ENCODE data around the gene MRPL45. TPM values are rescaled to one million over a fixed set of nuclear protein-coding genes. Genes with fewer than 3 reads are reported as not detected.

Gene MRPL45
- total and polyA plus RNA-seq, 7 donors, result 31.2 to 41.0 (median 35.8) TPM

- no peak for DNase-seq
- Histone ChIP-seq H3K27me3 (peaks cover 0 to 40% (median 0%) of the 10 kb centered on the region in 3 donors), H3K36me3 (no peaks in the 10 kb centered on the region)
Measured at GRCh38 chr17:38333635-38334295, 36.8 kb downstream of the MRPL45 start.

GRCh38 chr17:38334480-38335364 is 37.8 kb downstream of the MRPL45 start:
- no peaks in the 10 kb centered on the region for H3K4me1 ChIP-seq
- 85 to 88% methylated on average over 30 of the region's 30 CpGs for WGBS, 2 donors
- no peak for DNase-seq
- peaks cover 0 to 40% (median 0%) of the 10 kb centered on the region in 3 donors for H3K27me3 ChIP-seq
- H3K27ac ChIP-seq, result no peak overlapping the region
- H3K36me3 ChIP-seq, result no peaks in the 10 kb centered on the region
- no peaks in the 10 kb centered on the region for H3K9me3 ChIP-seq
- TF ChIP-seq CTCF (IDR thresholded peaks at IDR 0.05), result no peak
- TF ChIP-seq EP300 (IDR thresholded peaks at IDR 0.05), result no peak
- no peak for TF ChIP-seq POLR2AphosphoS5 (IDR thresholded peaks at IDR 0.05)
- no peak for TF ChIP-seq POLR2A (IDR thresholded peaks at IDR 0.05)
- intact Hi-C loops (cut with DNase I), result no loop called here
- H3K4me3 ChIP-seq, result no peak overlapping the region

More at GRCh38 chr17:38333635-38334295, 36.8 kb downstream of the MRPL45 start:
- TF ChIP-seq CTCF (IDR thresholded peaks at IDR 0.05), result peak in 1 of 4 experiments; percentile 14
- no peak for TF ChIP-seq POLR2AphosphoS5 (IDR thresholded peaks at IDR 0.05)
- no peaks in the 10 kb centered on the region for H3K4me1 ChIP-seq
- H3K9me3 ChIP-seq, result no peaks in the 10 kb centered on the region
- H3K27ac ChIP-seq, result no peak overlapping the region
- WGBS, 2 donors, result 39 to 48% methylated on average over 12 of the region's 12 CpGs
- intact Hi-C loops (cut with DNase I), result no loop called here
- H3K4me3 ChIP-seq, result no peak overlapping the region

- 94 to 95% methylated on average over 11 of the region's 11 CpGs for WGBS, 2 donors
- Histone ChIP-seq H3K9me3 (no peaks in the 10 kb centered on the region), H3K27me3 (peaks cover 0 to 19% (median 0%) of the 10 kb centered on the region in 3 donors), H3K4me3 (no peak overlapping the region), H3K36me3 (no peaks in the 10 kb centered on the region), H3K27ac (no peak overlapping the region), H3K4me1 (peaks cover 0 to 7% (median 1%) of the 10 kb centered on the region in 4 donors)
- intact Hi-C loops (cut with DNase I), result no loop called here
- TF ChIP-seq CTCF (IDR thresholded peaks at IDR 0.05), result no peak
- TF ChIP-seq EP300 (IDR thresholded peaks at IDR 0.05), result no peak
- no peak for TF ChIP-seq POLR2AphosphoS5 (IDR thresholded peaks at IDR 0.05)
- TF ChIP-seq POLR2A (IDR thresholded peaks at IDR 0.05), result no peak
- no peak for DNase-seq
Measured at GRCh38 chr17:38336838-38337237, 39.9 kb downstream of the MRPL45 start.

DNA sequence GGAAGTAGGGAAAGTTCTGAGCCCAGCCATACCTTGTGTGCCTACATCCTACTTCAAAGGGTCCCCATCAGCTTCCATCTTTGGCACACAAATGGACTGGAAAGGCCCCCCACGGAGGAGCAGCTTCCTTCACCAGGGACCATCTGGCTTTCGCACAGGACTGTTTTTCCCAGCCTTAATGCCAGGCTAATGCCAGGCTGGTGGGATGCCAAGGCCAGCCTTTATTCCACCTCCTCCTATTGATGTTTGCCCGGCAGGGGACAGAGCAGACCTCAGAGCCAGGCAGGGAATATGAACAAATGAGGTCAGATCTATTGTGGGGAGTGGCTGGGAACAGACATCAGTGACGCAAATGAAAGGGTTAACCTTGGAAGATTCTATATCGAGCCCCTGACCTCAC is 41.1 kb downstream of the MRPL45 start:
- TF ChIP-seq POLR2A (IDR thresholded peaks at IDR 0.05) (no peak), CTCF (IDR thresholded peaks at IDR 0.05) (no peak), POLR2AphosphoS5 (IDR thresholded peaks at IDR 0.05) (no peak), EP300 (IDR thresholded peaks at IDR 0.05) (no peak)
- H3K4me1 ChIP-seq, result peaks cover 0 to 7% (median 1%) of the 10 kb centered on the region in 4 donors
- no peaks in the 10 kb centered on the region for H3K9me3 ChIP-seq
- no peak overlapping the region for H3K4me3 ChIP-seq
- H3K27ac ChIP-seq, result no peak overlapping the region
- DNase-seq, result no peak
- peaks cover 0 to 9% (median 0%) of the 10 kb centered on the region in 3 donors for H3K27me3 ChIP-seq
- H3K36me3 ChIP-seq, result no peaks in the 10 kb centered on the region
- intact Hi-C loops (cut with DNase I), result no loop called here
- WGBS, 2 donors, result 76 to 81% methylated on average over 5 of the region's 5 CpGs

Measured in sigmoid colon (tissue), 7 donors.